H1 (cell line): Measurements from ENCODE around the gene ANKDD1A. TPM values are rescaled to one million over a fixed set of nuclear protein-coding genes. Genes with fewer than 3 reads are reported as not detected.

Source experiments
- CTCF ChIA-PET: fragments of 300-600 bp; sonication (Branson Sonifier 250); formaldehyde crosslinking; loops from one replicate; lab custom pipeline; 2021; ENCODE audit not compliant: partially characterized antibody; lab: Charles Lee
- POLR2A ChIA-PET: fragments of 300-600 bp; sonication (Branson Sonifier 250); formaldehyde crosslinking; loops from one replicate; lab custom pipeline; 2021; ENCODE audit warnings: inconsistent platforms; ENCODE audit not compliant: partially characterized antibody; lab: Charles Lee
- DNase-seq, 2 experiments: peaks; one replicate each; pipeline versions ENCODE4 v3.0.0 to v3.0.0-alpha.2; 2010 to 2022; ENCODE audit warnings: low spot score in 2 of 2, low read depth in 1 of 2, mixed read lengths in 1 of 2
- FAIRE-seq: peaks from 2 replicates; lab custom pipeline; 2011; peaks lifted over from hg19 to GRCh38; lab: Jason Lieb, UNC
- H2AFZ ChIP-seq: 2 replicates; pipeline ENCODE4 v1.8.1; 2012; ENCODE audit warnings: low read length, inconsistent platforms
- H2AK5ac ChIP-seq: 2 replicates; pipeline ENCODE4 v1.6.1; 2013; ENCODE audit warnings: low read depth, low read length
- H2BK120ac ChIP-seq: replicated peaks from 2 replicates; pipeline ENCODE3; 2013; ENCODE audit warnings: low read depth, low read length, inconsistent platforms
- H2BK12ac ChIP-seq: 2 replicates; pipeline ENCODE4 v1.6.1; 2013; ENCODE audit warnings: low read depth, low read length
- H2BK15ac ChIP-seq: 2 replicates; pipeline ENCODE4 v1.6.1; 2013; ENCODE audit warnings: low read length
- H2BK20ac ChIP-seq: 2 replicates; pipeline ENCODE4 v1.6.1; 2013; ENCODE audit warnings: low read length
- H2BK5ac ChIP-seq: 2 replicates; pipeline ENCODE4 v1.6.1; 2013; ENCODE audit warnings: low read depth, low read length
- H3K14ac ChIP-seq: 2 replicates; pipeline ENCODE4 v1.6.1; 2013; ENCODE audit warnings: inconsistent platforms; ENCODE audit not compliant: insufficient read length
- H3K18ac ChIP-seq: 2 replicates; pipeline ENCODE4 v1.6.1; 2013; ENCODE audit warnings: low read length; ENCODE audit errors: extremely low read depth
- H3K23ac ChIP-seq: 2 replicates; pipeline ENCODE4 v1.6.1; 2013; ENCODE audit warnings: inconsistent platforms; ENCODE audit not compliant: insufficient read length
- H3K23me2 ChIP-seq: 2 replicates; pipeline ENCODE4 v1.6.1; 2013; ENCODE audit warnings: low read depth, low read length
- H3K27ac ChIP-seq: 2 replicates; pipeline ENCODE4 v1.6.1; 2011; ENCODE audit warnings: low read depth, low read length, inconsistent platforms
- H3K27me3 ChIP-seq, 4 experiments: replicated peaks in 1 of 4; 1 replicate in 1 of 4; 2 replicates in 3 of 4; pipeline versions ENCODE4 v1.6.1 to v1.8.1; 2011 to 2013; ENCODE audit warnings: low read length in 3 of 4, mild to moderate bottlenecking in 3 of 4, inconsistent platforms in 2 of 4, mixed read lengths in 2 of 4, moderate library complexity in 1 of 4; ENCODE audit not compliant: control insufficient read depth in 3 of 4, insufficient read depth in 3 of 4; ENCODE audit errors: extremely low read depth in 1 of 4
- H3K36me3 ChIP-seq, 4 experiments: 2 replicates each; pipeline versions ENCODE4 v1.6.1 to v1.8.1; 2011 to 2013; ENCODE audit warnings: mild to moderate bottlenecking in 4 of 4, low read length in 3 of 4, moderate library complexity in 2 of 4, control low read depth in 1 of 4, inconsistent platforms in 1 of 4; ENCODE audit not compliant: insufficient read depth in 4 of 4, control insufficient read depth in 2 of 4
- H3K4ac ChIP-seq: replicated peaks from 2 replicates; pipeline ENCODE3; 2013; ENCODE audit warnings: low read length, low read depth, mixed read lengths, inconsistent platforms; ENCODE audit not compliant: insufficient read length
- H3K4me1 ChIP-seq, 4 experiments: replicated peaks in 1 of 4; 1 replicate in 1 of 4; 2 replicates in 3 of 4; pipeline versions ENCODE4 v1.6.1 to v1.8.1; 2011 to 2013; ENCODE audit warnings: low read length in 3 of 4, inconsistent platforms in 2 of 4, mixed read lengths in 1 of 4; ENCODE audit not compliant: insufficient read depth in 4 of 4, control insufficient read depth in 3 of 4
- H3K4me2 ChIP-seq, 2 experiments: 2 replicates each; pipeline versions ENCODE4 v1.6.1 to v1.8.1; 2011 to 2013; ENCODE audit warnings: low read depth in 2 of 2, low read length in 2 of 2, control low read depth in 1 of 2, inconsistent platforms in 1 of 2, mild to moderate bottlenecking in 1 of 2; ENCODE audit not compliant: insufficient read depth in 1 of 2
- H3K4me3 ChIP-seq, 4 experiments: fragments of 200-600, 300-600 bp in 1 of 4; sonication (generic), shearing (Covaris generic), sonication (Bioruptor Twin) in 1 of 4; 2 replicates each; pipeline versions ENCODE4 v1.5.1 to v1.8.1; 2011 to 2016; ENCODE audit warnings: low read length in 4 of 4, low read depth in 3 of 4, control low read depth in 2 of 4, inconsistent platforms in 2 of 4, mild to moderate bottlenecking in 2 of 4, mixed read lengths in 1 of 4, moderate library complexity in 1 of 4; ENCODE audit not compliant: insufficient read depth in 2 of 4; ENCODE audit errors: extremely low read depth in 1 of 4
- H3K56ac ChIP-seq: replicated peaks from 2 replicates; pipeline ENCODE3; 2013; ENCODE audit warnings: low read depth, mild to moderate bottlenecking, mixed read lengths, low read length, inconsistent platforms; ENCODE audit not compliant: insufficient read length
- H3K79me1 ChIP-seq: 2 replicates; pipeline ENCODE4 v1.6.1; 2013; ENCODE audit warnings: low read depth, low read length, control low read depth
- H3K79me2 ChIP-seq, 2 experiments: 2 replicates each; pipeline versions ENCODE4 v1.6.1 to v1.8.1; 2012 to 2013; ENCODE audit warnings: low read length in 2 of 2, mild to moderate bottlenecking in 2 of 2, inconsistent platforms in 1 of 2; ENCODE audit not compliant: insufficient read depth in 2 of 2, control insufficient read depth in 1 of 2
- H3K9ac ChIP-seq, 4 experiments: replicated peaks in 1 of 4; 1 replicate in 1 of 4; 2 replicates in 3 of 4; pipeline versions ENCODE4 v1.6.1 to v1.8.1; 2011 to 2013; ENCODE audit warnings: low read depth in 3 of 4, low read length in 3 of 4, control low read depth in 2 of 4, mild to moderate bottlenecking in 2 of 4, moderate library complexity in 2 of 4, inconsistent platforms in 1 of 4; ENCODE audit errors: extremely low read depth in 1 of 4
- H3K9me3 ChIP-seq, 2 experiments: 2 replicates each; pipeline versions ENCODE4 v1.6.1 to v1.8.1; 2012 to 2013; ENCODE audit warnings: mild to moderate bottlenecking in 2 of 2, moderate library complexity in 2 of 2, control low read depth in 1 of 2, inconsistent platforms in 1 of 2, low read depth in 1 of 2, low read length in 1 of 2, mixed read lengths in 1 of 2; ENCODE audit not compliant: insufficient read depth in 2 of 2
- H4K20me1 ChIP-seq, 2 experiments: replicated peaks in 1 of 2; 2 replicates each; pipeline versions ENCODE3 to v1.8.1; 2011 to 2013; ENCODE audit warnings: inconsistent platforms in 2 of 2, low read length in 2 of 2, mild to moderate bottlenecking in 1 of 2; ENCODE audit not compliant: insufficient read depth in 2 of 2, control insufficient read depth in 1 of 2
- H4K5ac ChIP-seq: 2 replicates; pipeline ENCODE4 v1.6.1; 2013; ENCODE audit warnings: low read length, low read depth, mixed read lengths, inconsistent platforms; ENCODE audit not compliant: insufficient read length
- H4K8ac ChIP-seq: 2 replicates; pipeline ENCODE4 v1.8.0; 2013; ENCODE audit warnings: mild to moderate bottlenecking, moderate library complexity, low read length, inconsistent platforms; ENCODE audit not compliant: insufficient read depth; ENCODE audit errors: extremely low read depth
- H4K91ac ChIP-seq: replicated peaks from 2 replicates; pipeline ENCODE3; 2013; ENCODE audit warnings: low read length, mixed read lengths, inconsistent platforms; ENCODE audit not compliant: insufficient read length
- ATF2 ChIP-seq: IDR thresholded peaks from 2 replicates; pipeline ENCODE4 v1.6.1; 2012; ENCODE audit warnings: low read length, inconsistent platforms
- EGR1 ChIP-seq: IDR thresholded peaks from 2 replicates; pipeline ENCODE4 v1.6.1; 2011; ENCODE audit warnings: low read depth, low read length, borderline replicate concordance
- EP300 ChIP-seq, 2 experiments: IDR thresholded peaks; 1 replicate in 1 of 2; 2 replicates in 1 of 2; pipeline ENCODE4 v1.6.1; 2011 to 2012; ENCODE audit warnings: low read depth in 2 of 2, low read length in 2 of 2, mild to moderate bottlenecking in 2 of 2, borderline replicate concordance in 1 of 2, inconsistent platforms in 1 of 2, moderate library complexity in 1 of 2
- HDAC6 ChIP-seq: IDR thresholded peaks from one replicate; pipeline ENCODE4 v1.7.1; 2012; ENCODE audit warnings: low read depth, mild to moderate bottlenecking, inconsistent platforms, low read length, moderate library complexity
- JUN ChIP-seq: IDR thresholded peaks from 2 replicates; pipeline ENCODE4 v1.6.1; 2011; ENCODE audit warnings: low read depth, mild to moderate bottlenecking, improper control_type of control experiment, low read length
- KDM4A ChIP-seq: IDR thresholded peaks from one replicate; pipeline ENCODE4 v1.7.1; 2012; ENCODE audit warnings: low read depth, mild to moderate bottlenecking, moderate library complexity, low read length, inconsistent platforms; ENCODE audit not compliant: severe bottlenecking
- KDM5A ChIP-seq: fragments of 200-600 bp; IDR thresholded peaks from 2 replicates; pipeline ENCODE4 v1.7.1; 2012; ENCODE audit warnings: mild to moderate bottlenecking, low read length, inconsistent platforms, mixed read lengths
- PHF8 ChIP-seq: fragments of 200-600 bp; sonication (generic); conservative IDR thresholded peaks from 2 replicates; pipeline ENCODE4 v1.7.1; 2012; ENCODE audit warnings: low read depth, mild to moderate bottlenecking, inconsistent platforms, low read length, moderate library complexity
- SP2 ChIP-seq: IDR thresholded peaks from 2 replicates; pipeline ENCODE4 v1.6.1; 2012; ENCODE audit warnings: mild to moderate bottlenecking, low read length, inconsistent platforms
- TAF7 ChIP-seq: optimal IDR thresholded peaks from 2 replicates; pipeline ENCODE3; 2011; ENCODE audit warnings: low read depth, mild to moderate bottlenecking, inconsistent platforms, low read length, moderate library complexity, borderline replicate concordance
- ZNF274 ChIP-seq: IDR thresholded peaks from 2 replicates; pipeline ENCODE4 v1.7.0; 2012; ENCODE audit warnings: low read length, borderline replicate concordance; ENCODE audit errors: extremely low read depth
- WGBS, 2 experiments: shearing (Covaris generic) in 1 of 2; methylation state at CpG; one replicate each; pipeline versions ENCODE4 v1.1.6 to v1.1.7; 2013 to 2015; ENCODE audit warnings: low lambda C conversion rate in 2 of 2, mixed read lengths in 2 of 2, inconsistent platforms in 1 of 2, low coverage in 1 of 2, missing lambda C conversion rate in 1 of 2; ENCODE audit not compliant: insufficient replicate concordance in 2 of 2, insufficient coverage in 1 of 2, insufficient read length in 1 of 2; ENCODE audit errors: extremely low coverage in 1 of 2, missing lambda C conversion rate in 1 of 2; 5-methylcytosine and 5-hydroxymethylcytosine counted together
- polyA plus RNA-seq, 7 experiments: library from polyadenylated mRNA; depleted of rRNA in 3 of 7; stranded (reverse) in 5 of 7; unstranded in 2 of 7; fragments of >200 nt in 5 of 7; fragments of 200-250 nt in 2 of 7; gene quantifications; 1 replicate in 5 of 7; 2 replicates in 1 of 7; 4 replicates in 1 of 7; pipeline versions ENCODE4 v1.2.1 to v1.2.3, GENCODE V29; 2011 to 2013; ENCODE audit warnings: missing spikeins in 2 of 7, mixed read lengths in 2 of 7
- total RNA-seq: library from RNA; stranded (reverse); fragmentation: NEBNext Ultra II Directional; extraction: Animal tissue kit (Norgen Biotek cat#: 25700); gene quantifications from 2 replicates; pipeline ENCODE4 v1.2.1, GENCODE V29; 2021

The ANKDD1A gene
- total and polyA plus RNA-seq, 2 of the 8 experiments (the other 6 are each of a cell fraction or from before 2014, with no cell fraction given): 4.1 to 5.0 TPM

- Histone ChIP-seq H3K27ac (no peak overlapping the region), H2BK15ac (no peak overlapping the region), H3K18ac (no peak overlapping the region), H4K20me1 (peaks cover 0 to 3% of the 10 kb centered on the region in 2 experiments), H3K36me3 (0 out of 8 replicates have a peak, but pooled peaks cover 0 to 3% (median 0%) of the 10 kb centered on the region in 4 experiments), H4K91ac (no peak overlapping the region), H3K14ac (no peak overlapping the region), H2BK120ac (no peak overlapping the region), H3K9ac (no peak overlapping the region), H2BK12ac (no peak overlapping the region), H2AK5ac (no peak overlapping the region), H4K5ac (no peak overlapping the region), H2BK20ac (no peak overlapping the region), H2BK5ac (no peak overlapping the region), H3K4me1 (no peaks in the 10 kb centered on the region), H3K4ac (no peak overlapping the region), H3K9me3 (no peaks in the 10 kb centered on the region), H3K56ac (no peak overlapping the region), H3K4me3 (no peak overlapping the region), H2AFZ (no peak overlapping the region), H4K8ac (no peak overlapping the region), H3K23ac (no peak overlapping the region), H3K79me1 (no peaks in the 10 kb centered on the region; the same call in 1 of the 2 replicates), H3K4me2 (no peak overlapping the region), H3K79me2 (no peaks in the 10 kb centered on the region), H3K27me3 (no peaks in the 10 kb centered on the region), H3K23me2 (no peaks in the 10 kb centered on the region)
- peak in 1 of 2 experiments; percentile 39 for DNase-seq
- POLR2A ChIA-PET: interaction anchor here (1.4 kb wide), 1 partner anchor 12 kb away, joined by 6 read pairs; no protein-coding TSS in a partner anchor
- 92% methylated on average over 10 of the region's 10 CpGs; no CpG with 5 or more reads in 1 of the 2 experiments for WGBS, 2 experiments
- FAIRE-seq: no peak
- CTCF ChIA-PET: interaction anchor here (1.2 to 3.0 kb wide), 3 partner anchors 13 to 41 kb away, joined by 3 to 9 read pairs (median 3); no protein-coding TSS in a partner anchor
- no peak for TF ChIP-seq KDM5A
- TF ChIP-seq ZNF274: no peak
- no peak for TF ChIP-seq HDAC6
- no peak for TF ChIP-seq JUN
- no peak for TF ChIP-seq ATF2
- TF ChIP-seq PHF8: no peak
- no peak for TF ChIP-seq SP2
- no peak for TF ChIP-seq KDM4A
- no peak for TF ChIP-seq TAF7
- no peak for TF ChIP-seq EP300 (IDR thresholded peaks at IDR 0.05; ENCODE audit: borderline replicate concordance in 1 of 2, low read depth in 2 of 2, low read length in 2 of 2)
- no peak for TF ChIP-seq EGR1
These were observed 17.0 kb downstream of the ANKDD1A start for GRCh38 chr15:64928626-64929220.
